ENCODE results near the gene SEC14L6.

Gene SEC14L6

GRCh38 chr22:30479981-30480380 lies 66.6 kb downstream of the SEC14L6 start:
- H3K23ac ChIP-seq (ENCODE audit: low read length) = no peak overlapping the region
- no peak overlapping the region for H2BK120ac ChIP-seq (ENCODE audit: low read depth, low read length)
- H3K27me3 ChIP-seq (ENCODE audit: insufficient read depth, low read length, poor library complexity) = no peaks in the 10 kb centered on the region
- no peak overlapping the region for H4K5ac ChIP-seq (ENCODE audit: low read length)
- no peak overlapping the region for H2BK5ac ChIP-seq (ENCODE audit: low read length)
- no peak overlapping the region for H3K9ac ChIP-seq (ENCODE audit: low read length)
- H3K4me3 ChIP-seq (ENCODE audit: low read length) = no peak overlapping the region
- H3K79me2 ChIP-seq (ENCODE audit: control insufficient read depth, insufficient read depth, low read length) = no peaks in the 10 kb centered on the region
- H3K36me3 ChIP-seq (ENCODE audit: control insufficient read depth, insufficient read depth, low read length) = no peaks in the 10 kb centered on the region
- no peak overlapping the region for H3K18ac ChIP-seq (ENCODE audit: low read length)
- H2BK15ac ChIP-seq (replicated peaks; ENCODE audit: low read depth) = no peak overlapping the region
- no peaks in the 10 kb centered on the region for H3K79me1 ChIP-seq (ENCODE audit: low read length)
- no peak overlapping the region for H3K4me2 ChIP-seq (ENCODE audit: low read length)
- H2AK5ac ChIP-seq (ENCODE audit: low read length) = no peak overlapping the region
- H3K56ac ChIP-seq (ENCODE audit: low read length) = no peak overlapping the region
- H3K27ac ChIP-seq (ENCODE audit: low read depth, low read length) = no peak overlapping the region
- no peak for DNase-seq
- no peak overlapping the region for H4K8ac ChIP-seq (ENCODE audit: low read depth, low read length)
- H3K4me1 ChIP-seq (ENCODE audit: control insufficient read depth, low read depth, low read length) = no peaks in the 10 kb centered on the region
- WGBS (ENCODE audit: extremely low coverage, insufficient coverage, low lambda C conversion rate) = no CpG with 5 or more reads among the region's 2 CpGs
- H3K4ac ChIP-seq (ENCODE audit: low read depth, low read length) = no peak overlapping the region

DNA sequence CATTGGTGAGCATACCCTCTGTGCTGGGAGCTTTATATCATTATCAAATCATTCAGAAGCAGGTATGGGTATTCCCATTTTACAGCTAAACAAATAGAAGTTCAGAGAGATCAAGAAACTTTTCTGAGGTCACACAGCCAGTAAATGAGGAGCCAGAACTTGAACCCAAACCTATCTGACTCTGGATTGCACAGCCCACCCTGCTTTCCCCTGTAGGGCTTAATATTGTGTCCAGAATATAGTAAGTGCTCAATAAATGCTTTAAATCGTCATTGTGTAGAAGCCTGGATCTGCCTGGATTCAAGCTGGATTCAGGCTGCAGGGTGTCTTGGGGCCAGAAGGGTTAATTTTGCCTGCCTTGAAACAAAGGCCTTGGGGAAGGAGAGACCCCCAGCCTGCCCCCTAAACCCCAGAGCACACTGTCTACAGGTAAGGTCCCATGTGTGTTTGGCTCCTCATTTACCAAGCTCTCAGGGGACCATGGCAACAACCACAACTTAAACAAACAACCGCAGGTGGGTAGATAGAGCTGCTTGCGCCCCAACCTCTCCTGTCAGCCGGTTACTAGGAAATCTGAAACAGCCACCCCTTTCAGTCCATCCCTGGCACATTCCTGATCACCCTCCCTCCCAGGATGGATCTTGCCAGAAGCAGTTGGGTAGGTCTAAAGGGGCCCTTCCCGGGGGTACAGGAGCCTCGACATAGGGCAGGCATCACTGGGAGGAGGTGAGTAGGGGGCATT lies 71.7 kb downstream of the SEC14L6 start:
- H3K4ac ChIP-seq (ENCODE audit: low read depth, low read length) = no peak overlapping the region
- no peaks in the 10 kb centered on the region for H3K36me3 ChIP-seq (ENCODE audit: control insufficient read depth, insufficient read depth, low read length)
- H3K23ac ChIP-seq (ENCODE audit: low read length) = no peak overlapping the region
- H3K27ac ChIP-seq (ENCODE audit: low read depth, low read length) = no peak overlapping the region
- H4K5ac ChIP-seq (ENCODE audit: low read length) = no peak overlapping the region
- no peaks in the 10 kb centered on the region for H3K79me1 ChIP-seq (ENCODE audit: low read length)
- DNase-seq = peak; percentile 64
- H2AK5ac ChIP-seq (ENCODE audit: low read length) = no peak overlapping the region
- no peak overlapping the region for H3K4me2 ChIP-seq (ENCODE audit: low read length)
- H2BK120ac ChIP-seq (ENCODE audit: low read depth, low read length) = no peak overlapping the region
- no CpG with 5 or more reads among the region's 6 CpGs for WGBS (ENCODE audit: extremely low coverage, insufficient coverage, low lambda C conversion rate)
- no peaks in the 10 kb centered on the region for H3K4me1 ChIP-seq (ENCODE audit: control insufficient read depth, low read depth, low read length)
- H3K79me2 ChIP-seq (ENCODE audit: control insufficient read depth, insufficient read depth, low read length) = no peaks in the 10 kb centered on the region
- no peak overlapping the region for H3K4me3 ChIP-seq (ENCODE audit: low read length)
- no peak overlapping the region for H3K9ac ChIP-seq (ENCODE audit: low read length)
- H3K18ac ChIP-seq (ENCODE audit: low read length) = no peak overlapping the region
- H2BK5ac ChIP-seq (ENCODE audit: low read length) = no peak overlapping the region
- no peak overlapping the region for H4K8ac ChIP-seq (ENCODE audit: low read depth, low read length)
- H2BK15ac ChIP-seq (replicated peaks; ENCODE audit: low read depth) = no peak overlapping the region
- H3K56ac ChIP-seq (ENCODE audit: low read length) = no peak overlapping the region
- H3K27me3 ChIP-seq (ENCODE audit: insufficient read depth, low read length, poor library complexity) = no peaks in the 10 kb centered on the region

GRCh38 chr22:30474121-30474520 lies 72.4 kb downstream of the SEC14L6 start:
- Histone ChIP-seq H2BK15ac (replicated peaks; ENCODE audit: low read depth) (no peak overlapping the region), H3K18ac (ENCODE audit: low read length) (no peak overlapping the region), H3K36me3 (ENCODE audit: control insufficient read depth, insufficient read depth, low read length) (no peaks in the 10 kb centered on the region), H3K23ac (ENCODE audit: low read length) (no peak overlapping the region), H3K4me1 (ENCODE audit: control insufficient read depth, low read depth, low read length) (no peaks in the 10 kb centered on the region), H3K27me3 (ENCODE audit: insufficient read depth, low read length, poor library complexity) (no peaks in the 10 kb centered on the region), H4K5ac (ENCODE audit: low read length) (no peak overlapping the region), H3K4me3 (ENCODE audit: low read length) (no peak overlapping the region), H2BK5ac (ENCODE audit: low read length) (no peak overlapping the region), H2BK120ac (ENCODE audit: low read depth, low read length) (no peak overlapping the region), H3K79me2 (ENCODE audit: control insufficient read depth, insufficient read depth, low read length) (no peaks in the 10 kb centered on the region), H3K4ac (ENCODE audit: low read depth, low read length) (no peak overlapping the region), H3K9ac (ENCODE audit: low read length) (no peak overlapping the region), H3K56ac (ENCODE audit: low read length) (no peak overlapping the region), H4K8ac (ENCODE audit: low read depth, low read length) (no peak overlapping the region), H2AK5ac (ENCODE audit: low read length) (no peak overlapping the region), H3K4me2 (ENCODE audit: low read length) (no peak overlapping the region), H3K79me1 (ENCODE audit: low read length) (no peaks in the 10 kb centered on the region), H3K27ac (ENCODE audit: low read depth, low read length) (no peak overlapping the region)
- WGBS (ENCODE audit: extremely low coverage, insufficient coverage, low lambda C conversion rate) = no CpG with 5 or more reads among the region's 4 CpGs
- no peak for DNase-seq

GRCh38 chr22:30472994-30473720 lies 73.4 kb downstream of the SEC14L6 start:
- H3K18ac ChIP-seq (ENCODE audit: low read length) = no peak overlapping the region
- H3K9ac ChIP-seq (ENCODE audit: low read length) = no peak overlapping the region
- H3K4me3 ChIP-seq (ENCODE audit: low read length) = no peak overlapping the region
- no peaks in the 10 kb centered on the region for H3K36me3 ChIP-seq (ENCODE audit: control insufficient read depth, insufficient read depth, low read length)
- no peaks in the 10 kb centered on the region for H3K27me3 ChIP-seq (ENCODE audit: insufficient read depth, low read length, poor library complexity)
- DNase-seq = no peak
- no CpG with 5 or more reads among the region's 4 CpGs for WGBS (ENCODE audit: extremely low coverage, insufficient coverage, low lambda C conversion rate)
- no peaks in the 10 kb centered on the region for H3K79me1 ChIP-seq (ENCODE audit: low read length)
- H2BK120ac ChIP-seq (ENCODE audit: low read depth, low read length) = no peak overlapping the region
- no peak overlapping the region for H4K5ac ChIP-seq (ENCODE audit: low read length)
- no peak overlapping the region for H3K4ac ChIP-seq (ENCODE audit: low read depth, low read length)
- H3K4me1 ChIP-seq (ENCODE audit: control insufficient read depth, low read depth, low read length) = no peaks in the 10 kb centered on the region
- H3K79me2 ChIP-seq (ENCODE audit: control insufficient read depth, insufficient read depth, low read length) = no peaks in the 10 kb centered on the region
- no peak overlapping the region for H2BK15ac ChIP-seq (replicated peaks; ENCODE audit: low read depth)
- no peak overlapping the region for H3K56ac ChIP-seq (ENCODE audit: low read length)
- H4K8ac ChIP-seq (ENCODE audit: low read depth, low read length) = no peak overlapping the region
- H2AK5ac ChIP-seq (ENCODE audit: low read length) = no peak overlapping the region
- no peak overlapping the region for H3K27ac ChIP-seq (ENCODE audit: low read depth, low read length)
- H3K4me2 ChIP-seq (ENCODE audit: low read length) = no peak overlapping the region
- H2BK5ac ChIP-seq (ENCODE audit: low read length) = no peak overlapping the region
- H3K23ac ChIP-seq (ENCODE audit: low read length) = no peak overlapping the region

Measured in mesendoderm (in vitro differentiated cells).